ENCODE data around the gene CCNYL1. TPM values are rescaled to one million over a fixed set of nuclear protein-coding genes. Genes with fewer than 3 reads are reported as not detected.
"Not testable (repeated sequence)": the region's sequence is repeated elsewhere in the genome, so short reads cannot be mapped to it uniquely, and the experiment has no call there.

CCNYL1 gene
- polyA plus RNA-seq, 4 donors = 8.2 to 18.4 (median 15.2) TPM

DNA sequence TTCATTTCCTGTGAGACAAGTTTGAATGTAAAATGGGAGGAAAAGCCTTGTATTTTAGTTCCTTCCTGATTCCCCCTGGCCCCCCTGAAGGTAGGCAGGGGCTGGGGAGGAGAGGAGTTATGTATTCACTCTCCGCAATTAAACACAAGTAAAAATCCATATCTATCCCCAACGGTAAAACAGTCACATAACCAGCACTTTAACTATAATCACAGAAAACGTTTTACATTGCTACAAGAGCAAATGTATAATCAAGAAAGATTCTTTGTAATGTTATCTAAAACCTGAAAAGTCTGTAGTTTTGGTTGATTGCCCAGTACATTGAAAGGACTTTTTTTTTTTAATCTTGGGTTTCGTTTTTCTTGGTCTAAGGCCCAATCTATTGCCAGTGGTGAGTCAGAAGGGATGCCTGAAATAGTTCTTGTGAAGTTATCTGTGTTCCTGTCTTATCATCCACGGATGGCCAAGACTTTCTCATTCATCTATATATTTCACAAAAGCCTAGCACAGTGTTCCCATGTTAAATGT, 34.5 kb upstream of the CCNYL1 start:
- Histone ChIP-seq H3K36me3 (ENCODE audit: control insufficient read depth in 3 of 3, insufficient read depth in 2 of 3, low read depth in 1 of 3, low read length in 3 of 3) (no peaks in the 10 kb centered on the region), H3K27me3 (ENCODE audit: control insufficient read depth in 3 of 3, insufficient read depth in 3 of 3, low read length in 3 of 3) (no peaks in the 10 kb centered on the region), H3K4me1 (ENCODE audit: control insufficient read depth in 3 of 3, insufficient read depth in 2 of 3, low read depth in 1 of 3, low read length in 2 of 3) (no peaks in the 10 kb centered on the region), H3K27ac (ENCODE audit: low read depth in 1 of 3, low read length in 2 of 3) (no peak overlapping the region), H3K9me3 (ENCODE audit: control insufficient read depth in 2 of 2, insufficient read depth in 1 of 2, low read depth in 1 of 2, low read length in 1 of 2) (no peaks in the 10 kb centered on the region), H3K4me3 (ENCODE audit: low read depth in 1 of 3, low read length in 3 of 3) (no peak overlapping the region)
- FAIRE-seq (no peak), DNase-seq (no peak)
- 28 to 40% (median 33%) methylated on average over 5 of the region's 5 CpGs for WGBS, 3 donors

DNA sequence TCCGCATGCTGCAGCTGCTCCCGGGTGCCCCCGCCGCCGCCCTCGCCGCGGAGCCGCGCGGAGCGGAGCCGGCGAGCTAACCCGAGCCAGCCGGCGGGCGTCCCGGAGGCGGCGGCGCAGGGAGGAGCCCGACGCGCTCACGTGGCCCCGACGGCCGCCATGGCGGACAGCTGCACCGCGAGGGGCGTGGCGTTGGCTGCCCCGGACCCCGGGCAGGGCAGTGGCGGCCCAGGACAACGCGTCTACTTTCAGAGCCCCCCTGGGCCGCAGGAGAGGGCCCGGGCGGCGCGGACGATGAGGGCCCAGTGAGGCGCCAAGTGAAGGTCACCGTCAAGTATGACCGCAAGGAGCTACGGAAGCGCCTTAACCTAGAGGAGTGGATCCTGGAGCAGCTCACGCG, 30.0 kb upstream of the CCNYL1 start:
- Histone ChIP-seq H3K4me1 (ENCODE audit: control insufficient read depth in 3 of 3, insufficient read depth in 2 of 3, low read depth in 1 of 3, low read length in 2 of 3) (peaks cover 0 to 18% (median 2%) of the 10 kb centered on the region in 3 donors), H3K4me3 (ENCODE audit: low read depth in 1 of 3, low read length in 3 of 3) (peak overlapping the region in 1 of 3 donors; percentile 43), H3K27me3 (ENCODE audit: control insufficient read depth in 3 of 3, insufficient read depth in 3 of 3, low read length in 3 of 3) (no peaks in the 10 kb centered on the region), H3K9me3 (ENCODE audit: control insufficient read depth in 2 of 2, insufficient read depth in 1 of 2, low read depth in 1 of 2, low read length in 1 of 2) (no peaks in the 10 kb centered on the region), H3K27ac (ENCODE audit: low read depth in 1 of 3, low read length in 2 of 3) (peak overlapping the region in 1 of 3 donors; percentile 60), H3K36me3 (ENCODE audit: control insufficient read depth in 3 of 3, insufficient read depth in 2 of 3, low read depth in 1 of 3, low read length in 3 of 3) (no peaks in the 10 kb centered on the region)
- 28 to 56% (median 52%) methylated on average over 43 to 52 of the region's 52 CpGs for WGBS, 3 donors
- FAIRE-seq = no peak
- DNase-seq = peak in 1 of 2 donors; percentile 38

DNA sequence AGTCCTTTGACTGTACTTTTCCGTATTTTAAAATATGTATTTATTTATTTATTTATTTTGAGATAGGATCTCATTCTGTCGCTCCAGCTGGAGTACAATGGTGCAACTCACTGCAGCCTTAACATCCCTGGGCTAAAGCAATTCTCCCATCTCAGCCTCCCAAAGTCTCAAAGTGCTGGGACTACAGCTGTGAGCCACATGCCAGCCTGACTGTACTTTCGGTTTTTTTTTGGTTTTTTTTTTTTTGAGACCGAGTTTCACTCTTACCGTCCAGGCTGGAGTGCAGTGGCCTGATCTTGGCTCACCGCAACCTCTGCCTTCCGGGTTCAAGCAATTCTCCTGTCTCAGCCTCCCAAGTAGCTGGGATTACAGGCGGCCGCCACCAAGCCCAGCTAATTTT, 28.9 kb upstream of the CCNYL1 start:
- WGBS, 3 donors = 69 to 83% (median 77%) methylated on average over 9 of the region's 9 CpGs

DNA sequence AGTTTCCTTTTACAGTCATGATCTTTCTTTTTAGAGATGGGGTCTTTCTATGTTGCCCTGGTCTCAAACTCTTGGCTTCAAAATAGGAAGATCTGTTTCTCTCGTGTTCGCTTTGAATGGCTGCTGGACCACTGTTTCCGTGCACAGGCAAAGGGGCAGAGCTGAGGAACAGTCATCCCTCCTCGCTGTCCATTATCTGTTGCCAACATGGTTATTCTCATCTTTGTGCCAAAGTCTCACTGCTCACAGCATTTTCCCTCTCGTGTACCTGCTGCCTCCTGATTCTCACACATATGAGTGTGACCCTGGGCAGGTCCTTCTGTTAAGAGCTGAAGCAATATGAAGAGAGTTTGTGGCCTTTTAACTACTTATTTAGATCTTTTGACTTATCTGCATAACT, 28.0 kb upstream of the CCNYL1 start:
- no peak for FAIRE-seq
- Histone ChIP-seq H3K9me3 (ENCODE audit: control insufficient read depth in 2 of 2, insufficient read depth in 1 of 2, low read depth in 1 of 2, low read length in 1 of 2) (no peaks in the 10 kb centered on the region), H3K4me1 (ENCODE audit: control insufficient read depth in 3 of 3, insufficient read depth in 2 of 3, low read depth in 1 of 3, low read length in 2 of 3) (peaks cover 0 to 18% (median 2%) of the 10 kb centered on the region in 3 donors), H3K4me3 (ENCODE audit: low read depth in 1 of 3, low read length in 3 of 3) (no peak overlapping the region), H3K27me3 (ENCODE audit: control insufficient read depth in 3 of 3, insufficient read depth in 3 of 3, low read length in 3 of 3) (no peaks in the 10 kb centered on the region), H3K27ac (ENCODE audit: low read depth in 1 of 3, low read length in 2 of 3) (peak overlapping the region in 2 of 3 donors; percentile 24 to 78), H3K36me3 (ENCODE audit: control insufficient read depth in 3 of 3, insufficient read depth in 2 of 3, low read depth in 1 of 3, low read length in 3 of 3) (no peaks in the 10 kb centered on the region)
- WGBS, 3 donors = 50 to 73% (median 63%) methylated on average over 5 of the region's 5 CpGs
- DNase-seq = peak in 1 of 2 donors; percentile 10

More for the DNA sequence above, 28.9 kb upstream of the CCNYL1 start:
- FAIRE-seq (no peak), DNase-seq (no peak)
- peak overlapping the region in 1 of 3 donors; percentile 78 for H3K27ac ChIP-seq (ENCODE audit: low read depth in 1 of 3, low read length in 2 of 3)
- H3K9me3 ChIP-seq (ENCODE audit: control insufficient read depth in 2 of 2, insufficient read depth in 1 of 2, low read depth in 1 of 2, low read length in 1 of 2) = no peaks in the 10 kb centered on the region
- no peaks in the 10 kb centered on the region for H3K36me3 ChIP-seq (ENCODE audit: control insufficient read depth in 3 of 3, insufficient read depth in 2 of 3, low read depth in 1 of 3, low read length in 3 of 3)
- H3K4me3 ChIP-seq (ENCODE audit: low read depth in 1 of 3, low read length in 3 of 3) = no peak overlapping the region
- H3K4me1 ChIP-seq (ENCODE audit: control insufficient read depth in 3 of 3, insufficient read depth in 2 of 3, low read depth in 1 of 3, low read length in 2 of 3) = peaks cover 0 to 18% (median 2%) of the 10 kb centered on the region in 3 donors
- H3K27me3 ChIP-seq (ENCODE audit: control insufficient read depth in 3 of 3, insufficient read depth in 3 of 3, low read length in 3 of 3) = no peaks in the 10 kb centered on the region

DNA sequence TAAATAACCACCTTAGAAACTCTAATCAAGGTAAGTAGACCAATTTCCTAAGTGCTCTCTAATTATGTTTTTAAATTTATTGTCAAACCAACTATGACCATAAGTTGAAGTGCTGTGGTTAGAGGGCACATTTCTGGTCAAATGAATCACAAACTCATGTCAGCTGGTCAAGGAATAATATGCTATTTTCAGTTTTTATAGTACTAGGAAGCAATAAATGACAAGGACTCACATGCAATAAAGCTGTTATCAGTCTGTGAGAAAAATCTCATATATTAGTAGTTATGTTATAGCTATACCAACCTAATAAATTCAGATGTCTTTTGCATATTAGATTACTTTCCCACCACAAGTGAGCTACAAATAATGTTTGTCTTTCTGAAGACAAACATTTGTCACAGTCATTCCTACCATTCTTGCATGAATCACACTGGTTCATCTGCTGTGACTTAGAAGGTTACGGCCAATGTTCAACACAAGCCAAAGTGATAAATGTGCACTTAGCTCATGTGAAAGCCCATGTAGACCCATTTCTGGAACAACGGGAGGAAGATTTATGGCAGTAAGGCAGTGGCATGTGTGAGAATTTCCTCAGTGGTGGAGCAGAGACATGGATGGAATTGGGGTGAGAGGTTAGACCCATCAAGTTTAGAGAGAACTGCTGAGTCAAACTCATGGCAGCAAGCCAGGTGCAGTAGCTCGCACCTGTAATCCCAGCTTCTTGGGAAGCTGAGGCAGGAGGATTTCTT, 27.4 kb upstream of the CCNYL1 start:
- Histone ChIP-seq H3K36me3 (ENCODE audit: control insufficient read depth in 3 of 3, insufficient read depth in 2 of 3, low read depth in 1 of 3, low read length in 3 of 3) (no peaks in the 10 kb centered on the region), H3K4me3 (ENCODE audit: low read depth in 1 of 3, low read length in 3 of 3) (no peak overlapping the region), H3K27me3 (ENCODE audit: control insufficient read depth in 3 of 3, insufficient read depth in 3 of 3, low read length in 3 of 3) (no peaks in the 10 kb centered on the region), H3K4me1 (ENCODE audit: control insufficient read depth in 3 of 3, insufficient read depth in 2 of 3, low read depth in 1 of 3, low read length in 2 of 3) (peaks cover 0 to 18% (median 2%) of the 10 kb centered on the region in 3 donors), H3K9me3 (ENCODE audit: control insufficient read depth in 2 of 2, insufficient read depth in 1 of 2, low read depth in 1 of 2, low read length in 1 of 2) (no peaks in the 10 kb centered on the region), H3K27ac (ENCODE audit: low read depth in 1 of 3, low read length in 2 of 3) (peak overlapping the region in 1 of 3 donors; percentile 78)
- 8 to 39% (median 21%) methylated on average over 3 of the region's 3 CpGs for WGBS, 3 donors
- no peak for FAIRE-seq
- peak; percentile 74 to 82 for DNase-seq

DNA sequence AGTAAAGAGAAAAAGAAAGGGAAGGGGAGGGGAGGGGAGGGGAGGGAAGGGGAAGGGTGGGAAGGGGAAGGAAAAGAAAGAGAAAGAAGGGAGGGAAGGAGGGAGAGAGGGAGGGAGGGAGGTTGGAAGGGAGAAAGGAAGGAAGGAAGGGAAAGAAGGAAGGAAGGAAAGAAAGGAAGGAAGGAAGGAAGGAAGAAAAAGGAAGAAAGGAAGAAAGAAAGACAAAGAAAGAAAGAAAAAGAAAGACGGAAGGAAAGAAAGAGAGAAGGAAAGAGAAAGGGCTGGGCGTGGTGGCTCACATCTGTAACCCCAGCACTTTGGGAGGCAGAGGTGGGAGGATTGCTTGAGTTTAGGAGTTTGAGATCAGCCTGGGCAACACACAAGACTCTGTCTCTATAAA, 24.6 kb upstream of the CCNYL1 start:
- FAIRE-seq = no peak
- H3K4me1 ChIP-seq (ENCODE audit: control insufficient read depth in 3 of 3, insufficient read depth in 2 of 3, low read depth in 1 of 3, low read length in 2 of 3) = peaks cover 0 to 18% (median 2%) of the 10 kb centered on the region in 3 donors
- 90 to 94% (median 91%) methylated on average over 2 of the region's 2 CpGs for WGBS, 3 donors

DNA sequence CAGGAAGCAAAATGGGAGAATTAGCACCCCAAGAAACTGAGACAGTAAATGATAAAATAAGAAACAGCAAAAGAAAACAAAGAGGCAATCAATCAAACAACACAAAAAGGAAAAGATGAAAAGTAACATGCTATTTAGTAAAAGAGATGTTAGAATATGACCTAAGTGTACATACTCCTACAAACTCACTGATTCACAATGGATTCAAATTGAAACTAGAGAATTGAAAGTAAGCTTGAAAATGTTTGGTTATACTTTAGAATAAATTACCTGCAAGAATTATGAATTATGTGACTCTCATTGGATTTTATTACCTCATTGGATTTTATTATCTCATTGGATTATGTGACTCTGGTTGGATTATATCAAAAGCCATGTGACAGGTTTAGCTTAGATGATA, 22.8 kb upstream of the CCNYL1 start:
- Histone ChIP-seq H3K36me3 (ENCODE audit: control insufficient read depth in 3 of 3, insufficient read depth in 2 of 3, low read depth in 1 of 3, low read length in 3 of 3) (no peaks in the 10 kb centered on the region), H3K4me1 (ENCODE audit: control insufficient read depth in 3 of 3, insufficient read depth in 2 of 3, low read depth in 1 of 3, low read length in 2 of 3) (peaks cover 0 to 6% (median 0%) of the 10 kb centered on the region in 3 donors), H3K4me3 (ENCODE audit: low read depth in 1 of 3, low read length in 3 of 3) (no peak overlapping the region), H3K27ac (ENCODE audit: low read depth in 1 of 3, low read length in 2 of 3) (no peak overlapping the region), H3K27me3 (ENCODE audit: control insufficient read depth in 3 of 3, insufficient read depth in 3 of 3, low read length in 3 of 3) (no peaks in the 10 kb centered on the region), H3K9me3 (ENCODE audit: control insufficient read depth in 2 of 2, insufficient read depth in 1 of 2, low read depth in 1 of 2, low read length in 1 of 2) (no peaks in the 10 kb centered on the region)
- DNase-seq (no peak), FAIRE-seq (no peak)

More for the DNA sequence above, 24.6 kb upstream of the CCNYL1 start:
- H3K36me3 ChIP-seq (ENCODE audit: control insufficient read depth in 3 of 3, insufficient read depth in 2 of 3, low read depth in 1 of 3, low read length in 3 of 3) = no peaks in the 10 kb centered on the region
- H3K27ac ChIP-seq (ENCODE audit: low read depth in 1 of 3, low read length in 2 of 3) = no peak overlapping the region
- H3K9me3 ChIP-seq (ENCODE audit: control insufficient read depth in 2 of 2, insufficient read depth in 1 of 2, low read depth in 1 of 2, low read length in 1 of 2) = no peaks in the 10 kb centered on the region
- no peak overlapping the region for H3K4me3 ChIP-seq (ENCODE audit: low read depth in 1 of 3, low read length in 3 of 3)
- no peak for DNase-seq
- H3K27me3 ChIP-seq (ENCODE audit: control insufficient read depth in 3 of 3, insufficient read depth in 3 of 3, low read length in 3 of 3) = no peaks in the 10 kb centered on the region

DNA sequence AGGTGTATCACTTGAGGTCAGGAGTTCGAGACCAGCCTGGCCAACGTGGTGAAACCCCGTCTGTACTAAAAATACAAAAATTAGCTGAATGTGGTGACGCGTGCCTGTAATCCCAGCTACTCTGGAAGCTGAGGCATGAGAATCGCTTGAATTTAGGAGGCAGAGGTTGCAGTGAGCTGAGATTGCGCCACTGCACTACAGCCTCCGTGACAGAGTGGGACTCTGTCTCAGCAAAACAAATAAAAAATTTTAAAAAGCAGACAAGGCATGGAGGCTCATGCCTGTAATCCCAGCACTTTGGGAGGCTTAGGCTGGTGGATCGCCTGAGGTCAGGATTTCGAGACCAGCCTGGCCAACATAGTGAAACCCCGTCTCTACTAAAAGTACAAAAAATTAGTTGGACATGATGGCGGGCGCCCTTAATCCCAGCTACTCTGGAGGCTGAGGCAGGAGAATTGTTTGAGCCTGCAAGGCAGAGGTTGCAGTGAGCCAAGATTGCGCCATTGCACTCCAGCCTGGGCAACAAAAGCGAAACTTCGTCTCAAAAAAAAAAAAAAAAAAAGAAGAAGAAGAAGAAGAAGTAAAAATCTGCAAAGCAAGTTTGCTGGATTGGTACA, 20.5 kb upstream of the CCNYL1 start:
- not testable (repeated sequence) for H3K36me3 ChIP-seq (ENCODE audit: control insufficient read depth in 3 of 3, insufficient read depth in 2 of 3, low read depth in 1 of 3, low read length in 3 of 3); H3K27ac ChIP-seq (ENCODE audit: low read depth in 1 of 3, low read length in 2 of 3); H3K9me3 ChIP-seq (ENCODE audit: control insufficient read depth in 2 of 2, insufficient read depth in 1 of 2, low read depth in 1 of 2, low read length in 1 of 2); H3K27me3 ChIP-seq (ENCODE audit: control insufficient read depth in 3 of 3, insufficient read depth in 3 of 3, low read length in 3 of 3); DNase-seq; H3K4me1 ChIP-seq (ENCODE audit: control insufficient read depth in 3 of 3, insufficient read depth in 2 of 3, low read depth in 1 of 3, low read length in 2 of 3); FAIRE-seq; H3K4me3 ChIP-seq (ENCODE audit: low read depth in 1 of 3, low read length in 3 of 3)
- 91 to 93% (median 92%) methylated on average over 16 of the region's 16 CpGs for WGBS, 3 donors
